ENCODE results near the gene FBXL20.
"Not testable (repeated sequence)": the region's sequence is repeated elsewhere in the genome, so short reads cannot be mapped to it uniquely, and the experiment has no call there.

DNA sequence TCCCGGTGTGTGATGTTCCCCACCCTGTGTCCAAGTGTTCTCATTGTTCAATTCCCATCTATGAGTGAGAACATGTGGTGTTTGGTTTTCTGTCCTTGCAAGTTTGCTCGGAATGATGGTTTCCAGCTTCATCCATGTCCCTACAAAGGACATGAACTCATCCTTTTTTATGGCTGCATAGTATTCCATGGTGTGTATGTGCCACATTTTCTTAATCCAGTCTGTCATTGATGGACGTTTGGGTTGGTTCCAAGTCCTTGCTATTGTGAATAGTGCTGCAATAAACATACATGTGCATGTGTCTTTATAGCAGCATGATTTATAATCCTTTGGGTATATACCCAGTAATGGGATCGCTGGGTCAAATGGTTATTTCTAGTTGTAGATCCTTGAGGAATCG, 54.6 kb downstream of the FBXL20 start:
- TF ChIP-seq, protein P1, sequence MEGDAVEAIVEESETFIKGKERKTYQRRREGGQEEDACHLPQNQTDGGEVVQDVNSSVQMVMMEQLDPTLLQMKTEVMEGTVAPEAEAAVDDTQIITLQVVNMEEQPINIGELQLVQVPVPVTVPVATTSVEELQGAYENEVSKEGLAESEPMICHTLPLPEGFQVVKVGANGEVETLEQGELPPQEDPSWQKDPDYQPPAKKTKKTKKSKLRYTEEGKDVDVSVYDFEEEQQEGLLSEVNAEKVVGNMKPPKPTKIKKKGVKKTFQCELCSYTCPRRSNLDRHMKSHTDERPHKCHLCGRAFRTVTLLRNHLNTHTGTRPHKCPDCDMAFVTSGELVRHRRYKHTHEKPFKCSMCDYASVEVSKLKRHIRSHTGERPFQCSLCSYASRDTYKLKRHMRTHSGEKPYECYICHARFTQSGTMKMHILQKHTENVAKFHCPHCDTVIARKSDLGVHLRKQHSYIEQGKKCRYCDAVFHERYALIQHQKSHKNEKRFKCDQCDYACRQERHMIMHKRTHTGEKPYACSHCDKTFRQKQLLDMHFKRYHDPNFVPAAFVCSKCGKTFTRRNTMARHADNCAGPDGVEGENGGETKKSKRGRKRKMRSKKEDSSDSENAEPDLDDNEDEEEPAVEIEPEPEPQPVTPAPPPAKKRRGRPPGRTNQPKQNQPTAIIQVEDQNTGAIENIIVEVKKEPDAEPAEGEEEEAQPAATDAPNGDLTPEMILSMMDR (IDR thresholded peaks at IDR 0.05): not testable (repeated sequence)
- TF ChIP-seq POLR2A (IDR thresholded peaks at IDR 0.05): not testable (repeated sequence)
